ENCODE measurements around the gene SMIM14.

- TF ChIP-seq, protein P1, sequence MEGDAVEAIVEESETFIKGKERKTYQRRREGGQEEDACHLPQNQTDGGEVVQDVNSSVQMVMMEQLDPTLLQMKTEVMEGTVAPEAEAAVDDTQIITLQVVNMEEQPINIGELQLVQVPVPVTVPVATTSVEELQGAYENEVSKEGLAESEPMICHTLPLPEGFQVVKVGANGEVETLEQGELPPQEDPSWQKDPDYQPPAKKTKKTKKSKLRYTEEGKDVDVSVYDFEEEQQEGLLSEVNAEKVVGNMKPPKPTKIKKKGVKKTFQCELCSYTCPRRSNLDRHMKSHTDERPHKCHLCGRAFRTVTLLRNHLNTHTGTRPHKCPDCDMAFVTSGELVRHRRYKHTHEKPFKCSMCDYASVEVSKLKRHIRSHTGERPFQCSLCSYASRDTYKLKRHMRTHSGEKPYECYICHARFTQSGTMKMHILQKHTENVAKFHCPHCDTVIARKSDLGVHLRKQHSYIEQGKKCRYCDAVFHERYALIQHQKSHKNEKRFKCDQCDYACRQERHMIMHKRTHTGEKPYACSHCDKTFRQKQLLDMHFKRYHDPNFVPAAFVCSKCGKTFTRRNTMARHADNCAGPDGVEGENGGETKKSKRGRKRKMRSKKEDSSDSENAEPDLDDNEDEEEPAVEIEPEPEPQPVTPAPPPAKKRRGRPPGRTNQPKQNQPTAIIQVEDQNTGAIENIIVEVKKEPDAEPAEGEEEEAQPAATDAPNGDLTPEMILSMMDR (IDR thresholded peaks at IDR 0.05): no peak
- no peak for TF ChIP-seq POLR2A (IDR thresholded peaks at IDR 0.05)
These were observed 123.7 kb downstream of the SMIM14 start for GRCh38 chr4:39514888-39515401.
